AG10803 (cell line): Measurements from ENCODE around the gene KCNMA1.

Source experiments
- DNase-seq: peaks from one replicate; pipeline ENCODE4 v3.0.0; 2010; ENCODE audit warnings: low read depth
- H3K4me3 ChIP-seq: 2 replicates; pipeline ENCODE4 v1.5.1; 2011; ENCODE audit warnings: mild to moderate bottlenecking, low read length, control low read depth
- CTCF ChIP-seq: conservative IDR thresholded peaks from 2 replicates; pipeline ENCODE4 v1.5.1; 2011; ENCODE audit warnings: mild to moderate bottlenecking, low read length, control low read depth, inconsistent platforms

Gene KCNMA1

GRCh38 chr10:77116904-77117303, 520.7 kb downstream of the KCNMA1 start:
- no peak for DNase-seq
- TF ChIP-seq CTCF = no peak
- H3K4me3 ChIP-seq = no peak overlapping the region

GRCh38 chr10:77114181-77114821, 523.3 kb downstream of the KCNMA1 start:
- H3K4me3 ChIP-seq = no peak overlapping the region
- TF ChIP-seq CTCF = no peak
- no peak for DNase-seq

- DNase-seq = peak; percentile 81
- peak; percentile 85 for TF ChIP-seq CTCF
These were observed 525.7 kb downstream of the KCNMA1 start for GRCh38 chr10:77111611-77112550.

GRCh38 chr10:77110757-77111156, 526.9 kb downstream of the KCNMA1 start:
- TF ChIP-seq CTCF = no peak
- no peak overlapping the region for H3K4me3 ChIP-seq
- no peak for DNase-seq

More at GRCh38 chr10:77111611-77112550, 525.7 kb downstream of the KCNMA1 start:
- no peak overlapping the region for H3K4me3 ChIP-seq

GRCh38 chr10:77109351-77109994, 528.1 kb downstream of the KCNMA1 start:
- no peak for DNase-seq
- no peak for TF ChIP-seq CTCF
- H3K4me3 ChIP-seq = no peak overlapping the region

- no peak for TF ChIP-seq CTCF
- H3K4me3 ChIP-seq = no peak overlapping the region
- DNase-seq = no peak
These were observed 530.9 kb downstream of the KCNMA1 start for GRCh38 chr10:77106676-77107075.
